ENCODE measurements around the gene OR1F1. TPM values are rescaled to one million over a fixed set of nuclear protein-coding genes. Genes with fewer than 3 reads are reported as not detected.
"Not testable (repeated sequence)": the region's sequence is repeated elsewhere in the genome, so short reads cannot be mapped to it uniquely, and the experiment has no call there.

Gene OR1F1
- total RNA-seq, 1 experiment from 2014 or later, result 0.47 TPM

GRCh38 chr16:3194792-3195191 is 6.8 kb downstream of the OR1F1 start:
- no peak overlapping the region for H3K27ac ChIP-seq
- DNase-seq, result no peak
- no peaks in the 10 kb centered on the region for H3K36me3 ChIP-seq
- H3K9me3 ChIP-seq (replicated peaks), result no peaks in the 10 kb centered on the region
- no peaks in the 10 kb centered on the region for H3K27me3 ChIP-seq
- no peak overlapping the region for H3K4me3 ChIP-seq
- no peaks in the 10 kb centered on the region for H3K4me1 ChIP-seq

DNA sequence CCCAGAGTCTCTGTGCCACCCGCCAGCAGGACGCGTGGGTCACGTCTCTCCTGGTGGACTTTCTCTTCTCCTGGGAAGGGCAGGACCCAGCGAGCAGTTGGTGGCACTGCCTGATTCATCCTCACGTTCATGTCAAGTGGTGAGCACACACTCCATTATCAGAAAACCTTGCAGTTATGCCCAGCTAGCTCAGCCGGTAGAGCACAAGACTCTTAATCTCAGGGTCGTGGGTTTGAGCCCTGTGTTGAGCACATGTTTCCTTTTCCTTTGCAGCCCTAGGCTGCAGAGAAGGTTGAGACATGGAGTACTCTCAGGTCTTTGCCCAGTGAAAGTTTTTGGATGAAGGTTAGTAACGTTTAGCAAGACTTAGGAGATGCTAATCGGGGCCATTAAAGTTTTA is 8.0 kb downstream of the OR1F1 start:
- Histone ChIP-seq H3K27ac (no peak overlapping the region), H3K9me3 (replicated peaks) (no peaks in the 10 kb centered on the region), H3K4me3 (no peak overlapping the region), H3K27me3 (no peaks in the 10 kb centered on the region), H3K36me3 (no peaks in the 10 kb centered on the region), H3K4me1 (no peaks in the 10 kb centered on the region)
- DNase-seq, result no peak

DNA sequence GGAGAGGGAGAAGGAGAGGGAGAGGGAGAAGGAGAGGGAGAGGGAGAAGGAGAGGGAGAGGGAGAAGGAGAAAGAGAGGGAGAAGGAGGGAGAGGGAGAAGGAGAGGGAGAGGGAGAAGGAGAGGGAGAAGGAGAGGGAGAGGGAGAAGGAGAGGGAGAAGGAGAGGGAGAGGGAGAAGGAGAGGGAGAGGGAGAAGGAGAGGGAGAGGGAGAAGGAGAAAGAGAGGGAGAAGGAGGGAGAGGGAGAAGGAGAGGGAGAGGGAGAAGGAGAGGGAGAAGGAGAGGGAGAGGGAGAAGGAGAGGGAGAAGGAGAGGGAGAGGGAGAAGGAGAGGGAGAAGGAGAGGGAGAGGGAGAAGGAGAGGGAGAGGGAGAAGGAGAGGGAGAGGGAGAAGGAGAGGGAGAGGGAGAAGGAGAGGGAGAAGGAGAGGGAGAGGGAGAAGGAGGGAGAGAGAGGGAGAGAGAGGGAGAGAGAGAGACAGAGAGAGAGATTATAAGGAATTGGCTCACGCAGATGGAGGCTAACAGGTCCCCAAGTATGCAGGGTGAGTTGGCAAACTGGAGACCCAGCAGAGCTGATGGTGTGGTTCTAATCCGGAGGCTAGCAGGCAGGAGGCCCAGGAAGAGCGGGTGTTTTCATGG is 9.8 kb downstream of the OR1F1 start:
- not testable (repeated sequence) for H3K9me3 ChIP-seq (replicated peaks); H3K27ac ChIP-seq; H3K36me3 ChIP-seq; H3K4me1 ChIP-seq; H3K4me3 ChIP-seq; H3K27me3 ChIP-seq; DNase-seq

GRCh38 chr16:3198334-3199072 is 10.5 kb downstream of the OR1F1 start:
- no peaks in the 10 kb centered on the region for H3K9me3 ChIP-seq (replicated peaks)
- no peaks in the 10 kb centered on the region for H3K4me1 ChIP-seq
- no peak overlapping the region for H3K27ac ChIP-seq
- no peak for DNase-seq
- H3K36me3 ChIP-seq, result no peaks in the 10 kb centered on the region
- no peaks in the 10 kb centered on the region for H3K27me3 ChIP-seq
- no peak overlapping the region for H3K4me3 ChIP-seq

GRCh38 chr16:3202903-3203539 is 15.0 kb downstream of the OR1F1 start:
- H3K36me3 ChIP-seq, result no peaks in the 10 kb centered on the region
- H3K27me3 ChIP-seq, result no peaks in the 10 kb centered on the region
- no peak overlapping the region for H3K4me3 ChIP-seq
- H3K9me3 ChIP-seq (replicated peaks), result no peaks in the 10 kb centered on the region; the same call in 1 of the 2 replicates
- no peaks in the 10 kb centered on the region for H3K4me1 ChIP-seq
- no peak overlapping the region for H3K27ac ChIP-seq
- no peak for DNase-seq

GRCh38 chr16:3205939-3206338 is 17.9 kb downstream of the OR1F1 start:
- not testable (repeated sequence) for H3K9me3 ChIP-seq (replicated peaks); DNase-seq; H3K36me3 ChIP-seq; H3K27ac ChIP-seq; H3K4me3 ChIP-seq; H3K4me1 ChIP-seq; H3K27me3 ChIP-seq

- Histone ChIP-seq H3K36me3 (no peaks in the 10 kb centered on the region), H3K4me3 (no peak overlapping the region), H3K9me3 (replicated peaks) (no peaks in the 10 kb centered on the region; the same call in 1 of the 2 replicates), H3K27ac (no peak overlapping the region), H3K4me1 (no peaks in the 10 kb centered on the region), H3K27me3 (no peaks in the 10 kb centered on the region)
- DNase-seq, result no peak
Observed at GRCh38 chr16:3207086-3207953, 19.3 kb downstream of the OR1F1 start.

DNA sequence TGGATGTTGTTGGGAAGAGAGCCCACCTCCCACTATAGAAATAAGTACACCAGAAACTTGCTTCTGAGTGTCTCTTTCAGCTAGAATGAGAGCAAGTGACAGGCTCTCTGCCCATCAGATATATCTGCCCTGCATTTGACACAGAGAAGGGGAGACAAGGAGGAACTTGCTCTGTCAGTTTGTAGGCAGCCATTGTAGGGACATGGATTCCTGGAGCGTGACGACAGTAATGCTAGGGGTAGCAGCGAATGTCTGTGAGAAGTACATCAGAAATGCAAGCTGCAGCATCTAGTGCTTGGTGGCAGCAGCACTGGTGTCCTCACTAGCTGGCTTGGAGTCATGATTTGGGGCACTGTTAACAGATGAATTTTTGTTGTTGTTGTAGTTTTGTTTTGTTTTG is 24.0 kb downstream of the OR1F1 start:
- H3K4me1 ChIP-seq, result no peaks in the 10 kb centered on the region
- H3K4me3 ChIP-seq, result no peak overlapping the region
- no peak for DNase-seq
- H3K27me3 ChIP-seq, result no peaks in the 10 kb centered on the region
- H3K36me3 ChIP-seq, result no peaks in the 10 kb centered on the region
- H3K27ac ChIP-seq, result no peak overlapping the region
- H3K9me3 ChIP-seq (replicated peaks), result no peaks in the 10 kb centered on the region

- Histone ChIP-seq H3K4me3 (no peak overlapping the region), H3K27ac (no peak overlapping the region), H3K4me1 (no peaks in the 10 kb centered on the region), H3K9me3 (replicated peaks) (no peaks in the 10 kb centered on the region), H3K27me3 (no peaks in the 10 kb centered on the region), H3K36me3 (no peaks in the 10 kb centered on the region)
- DNase-seq, result no peak
Observed at GRCh38 chr16:3212567-3212966, 24.6 kb downstream of the OR1F1 start.

- no peak for DNase-seq
- Histone ChIP-seq H3K27ac (no peak overlapping the region), H3K9me3 (replicated peaks) (no peaks in the 10 kb centered on the region)
Observed at GRCh38 chr16:3214904-3215600, 27.0 kb downstream of the OR1F1 start.

GRCh38 chr16:3215601-3216262 is 27.7 kb downstream of the OR1F1 start:
- no peak for DNase-seq
- Histone ChIP-seq H3K4me1 (no peaks in the 10 kb centered on the region), H3K36me3 (no peaks in the 10 kb centered on the region), H3K9me3 (replicated peaks) (no peaks in the 10 kb centered on the region), H3K27me3 (no peaks in the 10 kb centered on the region), H3K27ac (no peak overlapping the region), H3K4me3 (no peak overlapping the region)

More at GRCh38 chr16:3214904-3215600, 27.0 kb downstream of the OR1F1 start:
- no peaks in the 10 kb centered on the region for H3K36me3 ChIP-seq
- no peak overlapping the region for H3K4me3 ChIP-seq
- no peaks in the 10 kb centered on the region for H3K27me3 ChIP-seq
- no peaks in the 10 kb centered on the region for H3K4me1 ChIP-seq

- no peak for DNase-seq
- Histone ChIP-seq H3K9me3 (replicated peaks) (no peaks in the 10 kb centered on the region), H3K4me1 (no peaks in the 10 kb centered on the region), H3K36me3 (no peaks in the 10 kb centered on the region), H3K27me3 (no peaks in the 10 kb centered on the region), H3K27ac (no peak overlapping the region), H3K4me3 (no peak overlapping the region)
Observed at GRCh38 chr16:3216263-3216640, 28.2 kb downstream of the OR1F1 start.

GRCh38 chr16:3220839-3221238 is 32.8 kb downstream of the OR1F1 start:
- Histone ChIP-seq H3K4me3 (no peak overlapping the region), H3K27me3 (no peaks in the 10 kb centered on the region), H3K4me1 (no peaks in the 10 kb centered on the region), H3K36me3 (peaks cover 37% of the 10 kb centered on the region), H3K9me3 (replicated peaks) (peaks cover 11% of the 10 kb centered on the region), H3K27ac (no peak overlapping the region)
- no peak for DNase-seq
